Gastroesophageal sphincter (tissue), 3 donors: ENCODE measurements around the gene PARD3B.

Experiments
- CTCF ChIP-seq, 4 experiments: fragments of 200-600 bp in 2 of 4; fragments of 450-650 bp in 2 of 4; sonication (generic) in 1 of 4; IDR thresholded peaks; one replicate each; pipeline ENCODE4 v1.5.1; 2017 to 2019; ENCODE audit warnings: antibody characterized with exemption in 4 of 4, mild to moderate bottlenecking in 2 of 4, moderate library complexity in 2 of 4
- POLR2A ChIP-seq, 2 donors: fragments of 450-650 bp; IDR thresholded peaks; one replicate each; pipeline ENCODE4 v1.6.1; 2017; ENCODE audit warnings: antibody characterized with exemption in 2 of 2, mild to moderate bottlenecking in 2 of 2, moderate library complexity in 1 of 2

- TF ChIP-seq CTCF (IDR thresholded peaks at IDR 0.05), result no peak
- no peak for TF ChIP-seq POLR2A (IDR thresholded peaks at IDR 0.05)
Measured at GRCh38 chr2:205505371-205505770, 960.1 kb downstream of the PARD3B start.
